Mucosa of descending colon (tissue), 3 donors: ENCODE measurements around the gene LDLRAD4. TPM values are rescaled to one million over a fixed set of nuclear protein-coding genes. Genes with fewer than 3 reads are reported as not detected.
A peak's percentile ranks its signal among the peaks of the same experiment; 100 is the strongest.

Source experiments
- ATAC-seq: fragments of 200-7000 bp; cut with Tn5 transposase; one replicate; pipeline ENCODE4 v1.9.1; 2020; ENCODE audit warnings: mild to moderate bottlenecking, moderate library complexity
- DNase-seq, 3 donors: peaks; one replicate each; pipeline ENCODE4 v3.0.0-alpha.2; 2020
- H3K36me3 ChIP-seq: fragments of 200-600 bp; one replicate; pipeline ENCODE4 v1.8.0; 2021; ENCODE audit warnings: low read depth, mild to moderate bottlenecking
- H3K4me1 ChIP-seq: fragments of 200-600 bp; one replicate; pipeline ENCODE4 v1.8.0; 2021; ENCODE audit warnings: low read depth, mild to moderate bottlenecking
- H3K4me3 ChIP-seq: fragments of 200-600 bp; one replicate; pipeline ENCODE4 v1.8.0; 2021; ENCODE audit warnings: mild to moderate bottlenecking
- H3K9me3 ChIP-seq: fragments of 200-600 bp; one replicate; pipeline ENCODE4 v1.8.0; 2021; ENCODE audit warnings: mild to moderate bottlenecking
- CTCF ChIP-seq: fragments of 200-600 bp; IDR thresholded peaks from one replicate; pipeline ENCODE4 v1.8.0; 2022; ENCODE audit warnings: antibody characterized with exemption, mild to moderate bottlenecking
- intact Hi-C, 2 donors: fragments of 100-400 bp; cut with DNase I in 1 of 2; cut with micrococcal nuclease in 1 of 2; formaldehyde crosslinking; loops; one replicate each; pipeline versions ENCODE4 v1.11.0 to v1.11.1; 2022; cut with DNase I, micrococcal nuclease
- total RNA-seq, 3 donors: library from RNA; stranded (reverse); fragmentation: NEBNext Ultra II Directional in 2 of 3; extraction: Animal tissue kit (Norgen Biotek cat#: 25700) in 2 of 3; gene quantifications; one replicate each; pipeline versions ENCODE4 v1.2.1 to v1.2.4, GENCODE V29; 2021 to 2023
- donor health status: DM: no; HTN: no; CAD: no; lungs with moderate emphysema.
- donor health status: DM: no; HTN: no; CAD: no.
- donor health status: DM: no; HTN: yes; CAD: no.

The LDLRAD4 gene
- total RNA-seq, 3 donors from 2014 or later: 36.8 to 41.0 (median 37.4) TPM

- Histone ChIP-seq H3K4me3 (no peak overlapping the region), H3K4me1 (no peaks in the 10 kb centered on the region), H3K9me3 (no peaks in the 10 kb centered on the region), H3K36me3 (no peaks in the 10 kb centered on the region)
- TF ChIP-seq CTCF: no peak
- intact Hi-C loops: no loop called here
- DNase-seq (no peak), ATAC-seq (no peak)
Observed at GRCh38 chr18:13247506-13247905, 28.9 kb downstream of the LDLRAD4 start.

- DNase-seq (no peak), ATAC-seq (no peak)
- no peak for TF ChIP-seq CTCF
- intact Hi-C loops: no loop called here
- H3K9me3 ChIP-seq: no peaks in the 10 kb centered on the region
- H3K4me1 ChIP-seq: no peaks in the 10 kb centered on the region
- H3K4me3 ChIP-seq: no peak overlapping the region
- no peaks in the 10 kb centered on the region for H3K36me3 ChIP-seq
Observed at GRCh38 chr18:13252686-13253410, 34.3 kb downstream of the LDLRAD4 start.

- no peaks in the 10 kb centered on the region for H3K36me3 ChIP-seq
- intact Hi-C loops: no loop called here
- H3K4me1 ChIP-seq: no peaks in the 10 kb centered on the region
- no peak for DNase-seq
- no peak for TF ChIP-seq CTCF
- H3K4me3 ChIP-seq: no peak overlapping the region
- ATAC-seq: peak; percentile 63
- H3K9me3 ChIP-seq: no peaks in the 10 kb centered on the region
Observed at GRCh38 chr18:13253786-13254688, 35.5 kb downstream of the LDLRAD4 start.

- no peaks in the 10 kb centered on the region for H3K36me3 ChIP-seq
- no peaks in the 10 kb centered on the region for H3K9me3 ChIP-seq
- intact Hi-C loops: no loop called here
- DNase-seq (no peak), ATAC-seq (no peak)
- no peak for TF ChIP-seq CTCF
- H3K4me1 ChIP-seq: no peaks in the 10 kb centered on the region
- H3K4me3 ChIP-seq: no peak overlapping the region
Observed at GRCh38 chr18:13254971-13255927, 36.7 kb downstream of the LDLRAD4 start.
